Dermis blood vessel endothelial cell (primary cell): ENCODE measurements around the gene ARL5C. TPM values are rescaled to one million over a fixed set of nuclear protein-coding genes. Genes with fewer than 3 reads are reported as not detected.

ENCODE experiments used
- DNase-seq: peaks from one replicate; pipeline ENCODE4 v3.0.0; 2010
- total RNA-seq: library from RNA; depleted of rRNA; stranded (reverse); fragments of >200 nt; gene quantifications from 2 replicates; pipeline ENCODE4 v1.2.3, GENCODE V29; 2014

ARL5C gene, protein sequence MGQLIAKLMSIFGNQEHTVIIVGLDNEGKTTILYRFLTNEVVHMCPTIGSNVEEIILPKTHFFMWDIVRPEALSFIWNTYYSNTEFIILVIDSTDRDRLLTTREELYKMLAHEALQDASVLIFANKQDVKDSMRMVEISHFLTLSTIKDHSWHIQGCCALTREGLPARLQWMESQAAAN
- not detected in 2 replicates for total RNA-seq

DNA sequence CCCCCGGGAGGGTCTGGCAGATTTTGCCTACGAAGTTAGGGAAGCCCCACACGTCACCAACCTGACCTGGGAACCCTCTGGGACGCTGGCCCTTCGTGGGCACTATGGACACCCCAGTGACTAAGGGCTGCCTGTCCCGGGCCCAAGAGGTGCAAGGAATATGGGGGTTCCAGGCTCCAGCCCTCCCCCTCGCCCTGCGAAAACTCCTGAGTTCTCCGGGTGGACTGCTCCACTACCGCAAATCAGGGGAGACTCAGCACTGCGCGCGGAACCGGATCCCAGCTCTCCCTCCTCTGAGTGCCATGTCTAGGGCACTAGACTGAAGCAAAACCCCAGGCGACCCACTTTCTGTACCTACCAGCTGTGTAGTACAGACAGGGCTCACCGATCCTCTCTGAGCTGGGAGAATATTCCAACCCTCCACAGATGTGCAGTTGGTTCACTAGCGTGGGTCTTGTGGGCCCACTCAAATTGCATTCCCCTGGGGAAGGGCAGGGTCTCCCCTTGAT lies at the start of gene ARL5C:
Gene ARL5C (minus strand): TSS at position 321 of the 509 bp plus-strand sequence. CDS start 401 bp downstream, outside the sequence.
- DNase-seq, result no peak

DNA sequence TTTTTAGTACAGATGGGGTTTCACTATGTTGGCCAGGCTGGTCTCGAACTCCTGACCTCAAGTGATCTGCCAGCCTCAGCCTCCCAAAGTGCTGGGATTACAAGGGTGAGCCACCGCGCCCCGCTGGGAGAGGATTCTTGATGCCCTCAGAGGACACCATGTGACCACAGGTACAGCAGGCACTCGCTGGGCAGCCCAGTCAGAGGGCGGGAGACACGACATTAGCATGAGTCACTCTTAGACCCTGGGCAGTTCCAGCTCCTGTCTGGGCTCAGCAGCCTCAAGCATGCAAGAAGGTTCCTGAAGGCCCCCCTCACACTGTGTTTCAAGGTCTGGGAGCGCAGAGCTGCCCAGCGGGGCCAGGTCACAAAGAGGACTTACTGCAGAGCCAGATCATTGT lies 47.9 kb upstream of the ARL5C start:
- DNase-seq, result peak; percentile 18

GRCh38 chr17:39212841-39213480 lies 47.0 kb upstream of the ARL5C start:
- DNase-seq, result no peak

- no peak for DNase-seq
These were observed 46.3 kb upstream of the ARL5C start for GRCh38 chr17:39212195-39212810.

DNA sequence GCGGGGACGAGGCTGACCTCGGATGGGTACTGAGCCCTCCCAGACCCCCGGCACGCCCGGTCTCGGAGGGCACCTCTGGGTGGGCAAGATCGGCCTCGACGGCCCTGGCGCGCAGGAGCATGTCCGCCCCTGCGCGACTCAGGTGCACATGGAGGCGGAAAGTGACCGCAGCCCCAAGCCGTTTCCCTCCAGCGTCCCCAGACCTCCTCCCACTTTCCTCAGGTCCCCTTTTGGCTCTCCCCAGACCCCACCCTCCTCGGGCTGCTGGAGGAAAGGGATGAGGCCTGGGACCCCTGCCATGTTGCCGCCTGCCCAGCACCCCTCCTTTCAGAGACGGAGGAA lies 44.1 kb upstream of the ARL5C start:
- no peak for DNase-seq

DNA sequence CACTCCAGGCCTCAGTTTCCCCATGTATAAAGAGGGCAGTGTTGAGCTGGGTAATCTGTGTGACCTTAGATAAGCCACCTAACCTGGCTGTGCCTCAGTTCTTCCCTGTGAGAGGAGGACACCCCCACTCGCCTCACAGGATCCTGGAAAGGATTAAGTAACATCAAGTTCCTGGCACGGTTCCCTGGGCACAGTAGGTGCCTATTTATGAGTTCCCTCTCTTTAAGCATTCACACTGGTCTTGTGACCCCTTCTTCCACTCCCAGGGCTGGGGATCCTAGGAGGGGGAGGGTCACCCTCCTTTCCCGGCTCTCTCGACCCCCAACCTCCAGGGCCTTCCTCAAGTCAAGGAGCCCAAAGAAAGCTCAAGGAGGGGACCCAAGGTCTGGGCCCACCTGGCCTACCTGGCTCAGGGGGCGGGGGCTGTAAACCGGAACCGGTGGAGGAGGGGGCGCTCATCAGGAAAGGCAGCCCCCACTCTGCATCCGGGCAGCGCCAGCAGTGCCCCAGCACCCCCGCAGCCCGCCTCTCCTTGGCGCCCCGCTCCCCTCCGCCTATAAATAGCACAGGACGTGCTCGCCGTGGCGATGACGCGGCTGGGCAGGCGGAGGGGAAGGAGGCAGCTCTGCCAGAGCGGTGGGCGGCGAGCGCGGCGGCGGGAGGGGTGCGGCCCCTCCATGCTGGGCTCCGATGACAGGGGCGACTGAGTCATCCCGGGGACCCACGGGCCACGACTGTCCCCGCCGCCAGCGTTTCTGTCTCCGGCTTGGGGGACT lies 43.5 kb upstream of the ARL5C start:
- DNase-seq, result peak; percentile 51

DNA sequence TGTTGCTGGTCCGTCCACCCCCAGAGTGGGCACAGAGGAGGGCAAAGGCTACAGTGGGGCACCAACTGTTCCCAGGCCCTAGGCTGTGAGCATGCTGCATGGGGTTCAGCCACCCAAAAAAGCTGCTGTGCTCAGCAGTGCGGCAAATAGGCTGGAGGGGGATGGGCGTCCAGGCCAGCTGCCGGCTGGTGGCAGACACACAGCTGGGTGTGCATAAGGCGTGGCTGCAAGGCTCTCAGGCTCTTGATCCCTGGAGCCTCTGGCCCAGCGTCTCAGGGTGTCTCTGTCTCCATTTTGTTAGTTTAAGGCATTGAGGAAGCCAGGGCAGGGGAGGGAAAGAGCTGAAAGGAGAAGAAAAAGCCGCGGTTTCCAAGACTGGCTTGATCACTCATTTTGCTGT lies 42.9 kb upstream of the ARL5C start:
- DNase-seq, result no peak

DNA sequence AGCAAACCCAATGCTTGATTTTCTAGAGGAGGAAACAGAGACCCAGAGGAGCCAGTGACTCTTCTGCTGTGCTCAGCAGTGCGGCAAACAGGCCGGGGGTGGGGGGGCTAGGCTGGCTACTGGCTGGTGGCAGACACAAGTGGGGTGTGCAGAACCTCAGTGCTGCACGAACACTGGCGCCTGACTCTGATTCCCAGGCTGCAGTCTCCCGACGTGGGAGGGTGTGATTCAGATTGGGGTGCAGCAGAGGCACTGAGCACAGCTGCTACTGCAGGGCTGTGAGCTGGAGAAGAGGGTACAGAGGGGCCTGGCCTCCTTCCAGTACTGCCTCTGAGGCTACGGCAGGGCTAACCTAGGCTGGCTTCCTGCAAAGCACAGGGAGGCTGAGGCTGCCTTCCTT lies 42.2 kb upstream of the ARL5C start:
- DNase-seq, result no peak

GRCh38 chr17:39205112-39205526 lies 39.2 kb upstream of the ARL5C start:
- no peak for DNase-seq

GRCh38 chr17:39204245-39204644 lies 38.3 kb upstream of the ARL5C start:
- no peak for DNase-seq

DNA sequence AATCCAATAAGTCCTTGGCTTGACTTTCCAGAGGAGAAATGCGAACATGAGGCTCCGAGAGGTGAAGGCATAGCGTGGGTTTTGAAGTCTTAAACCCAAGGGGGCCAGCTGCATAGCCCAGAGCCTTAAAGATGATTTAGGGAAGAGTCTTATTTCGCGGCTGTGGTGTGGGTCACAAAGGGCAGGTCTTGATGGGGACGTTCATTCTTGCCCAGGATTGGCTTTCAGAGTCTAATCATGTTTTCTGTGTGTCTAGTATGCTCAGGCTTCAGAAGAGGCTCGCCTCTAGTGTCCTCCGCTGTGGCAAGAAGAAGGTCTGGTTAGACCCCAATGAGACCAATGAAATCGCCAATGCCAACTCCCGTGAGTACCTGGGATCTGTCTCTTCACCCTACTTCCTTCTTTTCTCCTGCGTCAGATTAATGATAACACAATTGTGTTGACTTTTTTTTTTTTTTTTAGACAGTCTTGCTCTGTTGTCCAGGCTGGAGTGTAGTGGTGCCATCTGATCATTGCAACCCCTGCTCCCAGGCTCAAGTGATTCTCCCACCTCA lies 35.1 kb upstream of the ARL5C start:
- no peak for DNase-seq

- DNase-seq, result no peak
These were observed 34.3 kb upstream of the ARL5C start, which contains the start of gene RPL19 for GRCh38 chr17:39200070-39200879. Gene RPL19, plus strand, starts transcription at chr17:39200283. Its CDS starts 62 bp downstream, at chr17:39200345.

DNA sequence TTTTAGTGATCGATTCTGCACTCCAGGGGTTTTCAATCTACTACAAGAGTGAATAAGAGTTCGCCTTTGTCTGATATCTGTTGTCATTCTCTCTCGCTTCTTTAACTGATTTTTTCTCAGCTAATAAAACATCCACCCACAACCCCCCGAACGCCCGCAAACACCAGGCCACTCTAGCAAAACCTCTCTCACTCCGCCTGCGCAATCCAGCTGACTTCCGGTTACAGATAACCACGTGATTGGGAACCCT lies 33.8 kb upstream of the ARL5C start:
- peak; percentile 96 for DNase-seq

DNA sequence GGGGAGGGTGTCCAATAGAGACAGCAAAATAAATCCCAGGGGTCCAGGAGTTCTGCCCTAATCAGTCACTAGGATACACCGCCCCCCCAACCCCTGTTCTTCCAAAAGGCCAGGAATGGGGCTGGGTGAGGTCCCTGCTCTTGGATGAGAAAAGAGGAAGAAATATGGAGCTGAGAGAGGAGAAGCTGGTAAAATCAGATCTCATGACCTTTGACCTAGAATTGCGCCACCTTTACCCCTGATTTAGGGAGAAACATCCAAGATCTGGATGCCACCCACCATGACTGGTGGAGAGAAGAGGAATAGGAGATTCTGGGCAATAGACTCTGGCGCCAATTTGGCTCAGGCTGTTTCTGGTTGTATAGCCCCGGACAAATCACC lies 32.2 kb upstream of the ARL5C start:
- no peak for DNase-seq

DNA sequence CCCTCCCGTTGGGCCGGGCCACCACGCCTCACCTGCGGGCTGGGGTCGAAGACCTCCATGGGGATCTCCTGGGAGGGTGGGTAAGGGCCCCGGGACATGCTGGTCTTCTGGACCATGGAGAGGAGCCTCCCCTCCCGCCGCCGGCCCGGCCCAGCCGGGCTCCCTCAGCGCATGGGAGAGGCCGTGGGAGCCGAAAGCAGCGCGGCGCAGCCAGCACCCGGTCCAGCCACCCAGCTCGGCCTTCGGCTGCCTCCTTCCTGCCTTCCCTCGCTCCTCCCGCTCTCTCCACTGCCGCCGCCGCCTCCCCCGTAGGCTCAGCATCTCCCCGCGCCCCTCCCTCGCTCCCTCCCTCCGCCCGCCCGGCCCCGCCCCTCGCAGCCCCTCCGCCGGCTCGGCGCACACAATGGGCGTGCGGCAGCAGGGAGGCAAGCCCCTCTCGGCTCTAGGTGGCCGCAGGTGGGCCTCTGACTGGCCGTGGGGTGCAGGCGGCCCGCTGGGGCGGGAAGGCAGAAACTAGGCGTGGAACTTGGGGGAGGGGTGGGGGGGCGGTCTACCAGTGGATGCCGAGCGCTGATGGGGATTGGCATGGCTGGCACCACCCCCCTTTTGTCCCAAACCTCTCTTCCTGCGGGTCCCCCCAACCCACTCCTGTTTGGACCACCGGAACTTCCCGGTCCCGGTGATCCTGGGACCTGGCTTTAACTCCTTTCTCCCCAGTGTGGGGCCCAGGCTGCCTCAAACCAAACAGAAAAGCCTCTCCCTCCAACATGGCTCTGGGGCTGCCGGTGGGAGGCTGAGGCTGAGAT lies 31.6 kb upstream of the ARL5C start, which contains the start of gene CACNB1:
Gene CACNB1 (minus strand): TSS at position 290 of the 806 bp plus-strand sequence. CDS start 174 bp downstream, at position 116.
- DNase-seq, result peak; percentile 54

GRCh38 chr17:39196808-39197291 lies 30.9 kb upstream of the ARL5C start:
- DNase-seq, result no peak

DNA sequence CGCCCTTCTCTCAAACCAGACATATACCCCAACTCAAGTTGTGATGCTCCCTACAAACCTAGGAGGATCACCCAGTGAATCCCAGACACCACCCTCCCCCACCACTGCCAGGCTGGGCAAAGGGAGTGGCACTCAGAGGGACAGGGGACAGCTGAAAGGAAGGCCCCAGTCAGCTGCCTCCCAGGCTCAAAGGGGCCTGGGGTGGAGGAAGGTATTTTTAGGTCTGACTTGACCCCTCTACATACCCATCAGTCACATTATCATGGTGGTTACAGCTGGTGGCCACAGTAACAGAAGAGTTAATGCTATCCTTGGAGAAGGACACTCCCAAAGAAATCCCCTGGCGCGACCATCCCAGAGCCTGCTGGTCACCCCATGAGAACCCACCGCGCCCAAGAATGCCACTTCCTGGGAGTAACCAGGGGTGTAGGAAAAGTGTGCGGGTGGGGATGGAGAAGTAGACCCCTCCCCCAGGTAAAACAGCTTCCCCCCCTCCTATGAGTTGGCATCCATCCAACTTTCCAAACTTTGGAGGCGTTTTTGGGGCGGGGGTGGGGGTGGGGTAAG lies 30.4 kb upstream of the ARL5C start:
- DNase-seq, result no peak

- DNase-seq, result no peak
These were observed 29.7 kb upstream of the ARL5C start for GRCh38 chr17:39195568-39196160.

DNA sequence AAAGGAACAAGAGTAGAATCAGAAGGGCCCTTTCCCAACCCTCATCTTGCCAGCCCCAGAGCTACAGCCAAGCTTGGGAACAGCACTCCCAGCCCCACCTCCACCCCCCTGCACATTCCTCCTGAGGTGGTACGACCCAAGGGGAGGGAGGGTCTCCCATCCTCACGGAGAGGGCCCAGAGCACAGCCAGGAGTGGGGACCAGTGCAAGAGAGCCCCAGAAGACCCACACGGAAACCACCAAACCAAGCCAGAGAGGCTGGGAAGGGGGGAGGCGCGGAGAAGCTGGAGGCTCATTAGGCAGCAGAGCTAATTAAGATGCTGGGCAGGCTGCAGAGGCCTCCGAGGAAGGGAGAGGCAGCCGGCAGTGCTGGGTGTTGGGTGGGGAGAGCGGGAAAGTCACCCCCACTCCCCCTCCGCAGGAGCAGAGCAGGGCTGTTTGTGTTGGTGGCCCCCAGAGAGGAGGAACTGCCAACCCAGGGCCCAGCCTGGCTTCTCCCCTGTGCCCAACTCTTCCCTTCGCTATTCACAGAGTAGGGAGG lies 29.1 kb upstream of the ARL5C start:
- DNase-seq, result no peak
